ENCODE measurements around the gene CELF2.

The CELF2 gene

GRCh38 chr10:11138314-11139033, 120.8 kb downstream of the CELF2 start:
- DNase-seq = no peak

- no peak for DNase-seq
Measured at GRCh38 chr10:11140963-11141362, 123.3 kb downstream of the CELF2 start.

GRCh38 chr10:11141571-11142091, 124.0 kb downstream of the CELF2 start:
- no peak for DNase-seq

GRCh38 chr10:11142777-11143176, 125.1 kb downstream of the CELF2 start:
- no peak for DNase-seq

GRCh38 chr10:11143242-11143641, 125.6 kb downstream of the CELF2 start:
- no peak for DNase-seq

- no peak for DNase-seq
Measured at GRCh38 chr10:11144626-11145494, 127.2 kb downstream of the CELF2 start.

GRCh38 chr10:11145495-11145855, 127.8 kb downstream of the CELF2 start:
- DNase-seq = no peak

GRCh38 chr10:11146402-11147171, 128.9 kb downstream of the CELF2 start:
- DNase-seq = no peak

GRCh38 chr10:11147722-11148121, 130.1 kb downstream of the CELF2 start:
- no peak for DNase-seq

- no peak for DNase-seq
Measured at GRCh38 chr10:11148142-11149028, 130.7 kb downstream of the CELF2 start.

GRCh38 chr10:11149807-11150141, 132.1 kb downstream of the CELF2 start:
- DNase-seq = no peak

- no peak for DNase-seq
Measured at GRCh38 chr10:11150231-11150731, 132.6 kb downstream of the CELF2 start.

GRCh38 chr10:11150879-11151415, 133.3 kb downstream of the CELF2 start:
- DNase-seq = no peak

GRCh38 chr10:11152801-11153200, 135.1 kb downstream of the CELF2 start:
- no peak for DNase-seq

GRCh38 chr10:11153245-11153644, 135.6 kb downstream of the CELF2 start:
- no peak for DNase-seq

- DNase-seq = no peak
Measured at GRCh38 chr10:11153766-11154165, 136.1 kb downstream of the CELF2 start.

- DNase-seq = no peak
Measured at GRCh38 chr10:11154333-11154732, 136.7 kb downstream of the CELF2 start.

GRCh38 chr10:11154849-11155498, 137.3 kb downstream of the CELF2 start:
- DNase-seq = no peak

GRCh38 chr10:11156480-11156879, 138.8 kb downstream of the CELF2 start:
- DNase-seq = no peak

GRCh38 chr10:11157292-11158076, 139.8 kb downstream of the CELF2 start:
- DNase-seq = no peak

All from NCI-H2029 (cell line).